Uterus (tissue), 4 donors: ENCODE measurements around the gene OPCML. TPM values are rescaled to one million over a fixed set of nuclear protein-coding genes. Genes with fewer than 3 reads are reported as not detected.

Experiments used
- DNase-seq, 2 donors: peaks; one replicate each; pipeline ENCODE4 v3.0.0-alpha.2; 2019 to 2020
- H3K27ac ChIP-seq, 2 donors: fragments of 200-600 bp; sonication (generic); 1 replicate in 1 of 2; 2 replicates in 1 of 2; pipeline ENCODE4 v1.5.1; 2016 to 2018
- H3K27me3 ChIP-seq, 2 donors: fragments of 200-600 bp; sonication (generic); one replicate each; pipeline ENCODE4 v1.5.1; 2018 to 2019; ENCODE audit warnings: control low read depth in 1 of 2
- H3K36me3 ChIP-seq, 2 donors: fragments of 200-600 bp; sonication (generic); one replicate each; pipeline ENCODE4 v1.5.1; 2019; ENCODE audit warnings: control low read depth in 1 of 2
- H3K4me1 ChIP-seq, 2 donors: fragments of 200-600 bp; sonication (generic); one replicate each; pipeline ENCODE4 v1.5.1; 2018 to 2019; ENCODE audit warnings: control low read depth in 1 of 2
- H3K4me3 ChIP-seq, 2 donors: fragments of 200-600 bp; sonication (generic); 1 replicate in 1 of 2; 2 replicates in 1 of 2; pipeline ENCODE4 v1.5.1; 2018 to 2019; ENCODE audit warnings: mild to moderate bottlenecking in 1 of 2
- H3K9me3 ChIP-seq, 2 donors: fragments of 200-600 bp; sonication (generic); one replicate each; pipeline ENCODE4 v1.5.1; 2019; ENCODE audit warnings: control low read depth in 1 of 2
- CTCF ChIP-seq, 4 experiments: fragments of 200-600 bp in 2 of 4; fragments of 450-650 bp in 2 of 4; sonication (generic) in 2 of 4; IDR thresholded peaks; one replicate each; pipeline ENCODE4 v1.5.1; 2016 to 2019; ENCODE audit warnings: antibody characterized with exemption in 4 of 4, mild to moderate bottlenecking in 2 of 4, moderate library complexity in 1 of 4
- POLR2A ChIP-seq, 2 donors: fragments of 450-650 bp; IDR thresholded peaks; one replicate each; pipeline ENCODE4 v1.6.1; 2016; ENCODE audit warnings: antibody characterized with exemption in 2 of 2, mild to moderate bottlenecking in 1 of 2, moderate library complexity in 1 of 2
- intact Hi-C: fragments of 100-400 bp; cut with DNase I; formaldehyde crosslinking; loops from one replicate; pipeline ENCODE4 v1.15.1; 2023; ENCODE audit warnings: low total_unique reads
- total RNA-seq, 4 donors: library from RNA; depleted of rRNA in 3 of 4; stranded (reverse); fragments of >200 nt in 3 of 4; gene quantifications; one replicate each; pipeline versions ENCODE4 v1.1.0 to v1.2.4, GENCODE V29; 2014 to 2023
- donor health status: DM: yes; HTN: yes; CAD: no.

OPCML gene
- total RNA-seq, 4 donors from 2014 or later = under 0.01 to 3.9 (median 1.7) TPM

GRCh38 chr11:133500936-133501335, 31.4 kb downstream of the OPCML start:
- no peak overlapping the region for H3K27ac ChIP-seq
- intact Hi-C loops = no loop called here
- H3K36me3 ChIP-seq = no peaks in the 10 kb centered on the region
- no peak for DNase-seq
- H3K27me3 ChIP-seq = no peaks in the 10 kb centered on the region
- H3K9me3 ChIP-seq = no peaks in the 10 kb centered on the region
- H3K4me3 ChIP-seq = no peak overlapping the region
- H3K4me1 ChIP-seq = no peaks in the 10 kb centered on the region
- TF ChIP-seq POLR2A (IDR thresholded peaks at IDR 0.05) = no peak
- no peak for TF ChIP-seq CTCF (IDR thresholded peaks at IDR 0.05)

GRCh38 chr11:133500435-133500834, 31.9 kb downstream of the OPCML start:
- intact Hi-C loops = no loop called here

GRCh38 chr11:133498969-133499368, 33.3 kb downstream of the OPCML start:
- Histone ChIP-seq H3K27me3 (no peaks in the 10 kb centered on the region), H3K9me3 (no peaks in the 10 kb centered on the region), H3K36me3 (no peaks in the 10 kb centered on the region), H3K4me3 (no peak overlapping the region), H3K27ac (no peak overlapping the region), H3K4me1 (no peaks in the 10 kb centered on the region)
- no peak for DNase-seq
- intact Hi-C loops = no loop called here
- TF ChIP-seq CTCF (IDR thresholded peaks at IDR 0.05) = no peak
- no peak for TF ChIP-seq POLR2A (IDR thresholded peaks at IDR 0.05)

More at GRCh38 chr11:133500435-133500834, 31.9 kb downstream of the OPCML start:
- H3K4me1 ChIP-seq = no peaks in the 10 kb centered on the region
- H3K36me3 ChIP-seq = no peaks in the 10 kb centered on the region
- H3K4me3 ChIP-seq = no peak overlapping the region
- H3K27me3 ChIP-seq = no peaks in the 10 kb centered on the region
- DNase-seq = no peak
- TF ChIP-seq POLR2A (IDR thresholded peaks at IDR 0.05) (no peak), CTCF (IDR thresholded peaks at IDR 0.05) (no peak)
- H3K9me3 ChIP-seq = no peaks in the 10 kb centered on the region
- H3K27ac ChIP-seq = no peak overlapping the region

GRCh38 chr11:133497477-133498140, 34.7 kb downstream of the OPCML start:
- TF ChIP-seq CTCF (IDR thresholded peaks at IDR 0.05) (no peak), POLR2A (IDR thresholded peaks at IDR 0.05) (no peak)
- no peak for DNase-seq
- intact Hi-C loops = no loop called here
- Histone ChIP-seq H3K4me1 (no peaks in the 10 kb centered on the region), H3K27me3 (no peaks in the 10 kb centered on the region), H3K27ac (no peak overlapping the region), H3K9me3 (no peaks in the 10 kb centered on the region), H3K4me3 (no peak overlapping the region), H3K36me3 (no peaks in the 10 kb centered on the region)

- intact Hi-C loops = no loop called here
- no peaks in the 10 kb centered on the region for H3K27me3 ChIP-seq
These were observed 39.4 kb downstream of the OPCML start for GRCh38 chr11:133492895-133493294.

More at GRCh38 chr11:133492895-133493294, 39.4 kb downstream of the OPCML start:
- TF ChIP-seq POLR2A (IDR thresholded peaks at IDR 0.05) (no peak), CTCF (IDR thresholded peaks at IDR 0.05) (no peak)
- Histone ChIP-seq H3K4me3 (no peak overlapping the region), H3K36me3 (no peaks in the 10 kb centered on the region), H3K27ac (no peak overlapping the region), H3K9me3 (no peaks in the 10 kb centered on the region), H3K4me1 (no peaks in the 10 kb centered on the region)
- no peak for DNase-seq
